ENCODE data around the gene BMI1.

The BMI1 gene

GRCh38 chr10:22310928-22311327, 10.0 kb upstream of the BMI1 start:
- no peak for TF ChIP-seq ZC3H10 (CRISPR knock-in tag; IDR thresholded peaks at IDR 0.05)
- no peak for TF ChIP-seq ZFP3 (CRISPR knock-in tag; IDR thresholded peaks at IDR 0.05)
- TF ChIP-seq POU6F1 (CRISPR knock-in tag; IDR thresholded peaks at IDR 0.05; ENCODE audit: borderline replicate concordance, low read depth): no peak
- no peak for TF ChIP-seq TOX (CRISPR knock-in tag; IDR thresholded peaks at IDR 0.05; ENCODE audit: borderline replicate concordance)
- no peak for ATAC-seq

- TF ChIP-seq ARNTL (CRISPR knock-in tag; IDR thresholded peaks at IDR 0.05; ENCODE audit: borderline replicate concordance, low read depth) (no peak), SNAI2 (CRISPR knock-in tag; IDR thresholded peaks at IDR 0.05) (no peak), PPARA (CRISPR knock-in tag; IDR thresholded peaks at IDR 0.05; ENCODE audit: borderline replicate concordance) (no peak), ISL1 (CRISPR knock-in tag; IDR thresholded peaks at IDR 0.05) (no peak), ZNF565 (CRISPR knock-in tag; conservative IDR thresholded peaks at IDR 0.05; ENCODE audit: low read depth) (no peak), TSHZ2 (CRISPR knock-in tag; IDR thresholded peaks at IDR 0.05) (no peak), RARB (CRISPR knock-in tag; IDR thresholded peaks at IDR 0.05) (no peak), TOX (CRISPR knock-in tag; IDR thresholded peaks at IDR 0.05; ENCODE audit: borderline replicate concordance) (no peak), ZFP3 (CRISPR knock-in tag; IDR thresholded peaks at IDR 0.05) (no peak), ZFP30 (CRISPR knock-in tag; IDR thresholded peaks at IDR 0.05) (no peak), TCF4 (CRISPR knock-in tag; IDR thresholded peaks at IDR 0.05; ENCODE audit: borderline replicate concordance) (no peak), ESRRG (CRISPR knock-in tag; IDR thresholded peaks at IDR 0.05) (no peak)
- ATAC-seq: no peak
Measured at GRCh38 chr10:22314852-22315251, 6.0 kb upstream of the BMI1 start.

GRCh38 chr10:22315455-22316285, 5.2 kb upstream of the BMI1 start:
- peak; percentile 5; the same call in 2 of the 3 replicates for ATAC-seq
- TF ChIP-seq GLIS3 (CRISPR knock-in tag; IDR thresholded peaks at IDR 0.05): no peak
- TF ChIP-seq SNAI2 (CRISPR knock-in tag; IDR thresholded peaks at IDR 0.05): no peak
- no peak for TF ChIP-seq ZNF565 (CRISPR knock-in tag; conservative IDR thresholded peaks at IDR 0.05; ENCODE audit: low read depth)
- TF ChIP-seq BACH2 (CRISPR knock-in tag; IDR thresholded peaks at IDR 0.05; ENCODE audit: borderline replicate concordance): no peak
- peak; percentile 90 for TF ChIP-seq ZNF70 (CRISPR knock-in tag; IDR thresholded peaks at IDR 0.05)
- TF ChIP-seq ZFP30 (CRISPR knock-in tag; IDR thresholded peaks at IDR 0.05): no peak
- TF ChIP-seq OSR1 (CRISPR knock-in tag; IDR thresholded peaks at IDR 0.05): no peak
- TF ChIP-seq ARNTL (CRISPR knock-in tag; IDR thresholded peaks at IDR 0.05; ENCODE audit: borderline replicate concordance, low read depth): no peak

GRCh38 chr10:22316286-22317075, 4.4 kb upstream of the BMI1 start, which contains the start of gene COMMD3:
COMMD3 (plus strand) TSS chr10:22316388; CDS start chr10:22316418, 30 bp downstream.
- ATAC-seq: peak; percentile 82

More at GRCh38 chr10:22316286-22317075, 4.4 kb upstream of the BMI1 start, which contains the start of gene COMMD3:
- 0 out of 2 replicates have a peak, but pooled peaks have one; percentile 36 for TF ChIP-seq TSHZ2 (CRISPR knock-in tag; IDR thresholded peaks at IDR 0.05)
- no peak for TF ChIP-seq PPARA (CRISPR knock-in tag; IDR thresholded peaks at IDR 0.05; ENCODE audit: borderline replicate concordance)
- no peak for TF ChIP-seq TCF4 (CRISPR knock-in tag; IDR thresholded peaks at IDR 0.05; ENCODE audit: borderline replicate concordance)
- peak; percentile 57; the same call in 1 of the 2 replicates for TF ChIP-seq GLIS3 (CRISPR knock-in tag; IDR thresholded peaks at IDR 0.05)
